ENCODE data around the gene ARHGAP24. TPM values are rescaled to one million over a fixed set of nuclear protein-coding genes. Genes with fewer than 3 reads are reported as not detected.

ARHGAP24 gene
- total and polyA plus RNA-seq, 2 experiments from 2014 or later: 0.21 to 0.36 TPM

DNA sequence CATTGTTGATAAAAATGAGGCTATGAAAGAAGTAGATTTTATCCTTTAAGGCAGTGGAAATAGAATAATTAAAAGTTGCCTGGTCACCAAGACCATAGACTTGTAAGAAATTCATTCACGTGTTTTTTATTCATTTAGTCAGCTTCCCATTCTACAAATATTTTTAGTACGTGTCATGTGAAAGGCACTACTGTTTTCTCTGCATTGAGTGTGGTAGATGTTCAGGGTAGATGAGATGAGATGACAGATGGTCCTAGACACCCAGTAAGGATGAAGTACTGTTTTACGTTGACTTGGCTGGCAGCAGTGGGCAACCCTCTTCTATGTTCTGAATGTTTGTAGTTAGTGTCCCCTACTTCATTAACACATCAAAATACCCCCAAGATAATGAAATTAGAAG, 228.1 kb downstream of the ARHGAP24 start:
- H3K36me3 Mint-ChIP-seq (ENCODE audit: low read depth): no peaks in the 10 kb centered on the region
- H3F3A ChIP-seq (replicated peaks; ENCODE audit: low read depth): no peaks in the 10 kb centered on the region
- TF ChIP-seq, protein P1, sequence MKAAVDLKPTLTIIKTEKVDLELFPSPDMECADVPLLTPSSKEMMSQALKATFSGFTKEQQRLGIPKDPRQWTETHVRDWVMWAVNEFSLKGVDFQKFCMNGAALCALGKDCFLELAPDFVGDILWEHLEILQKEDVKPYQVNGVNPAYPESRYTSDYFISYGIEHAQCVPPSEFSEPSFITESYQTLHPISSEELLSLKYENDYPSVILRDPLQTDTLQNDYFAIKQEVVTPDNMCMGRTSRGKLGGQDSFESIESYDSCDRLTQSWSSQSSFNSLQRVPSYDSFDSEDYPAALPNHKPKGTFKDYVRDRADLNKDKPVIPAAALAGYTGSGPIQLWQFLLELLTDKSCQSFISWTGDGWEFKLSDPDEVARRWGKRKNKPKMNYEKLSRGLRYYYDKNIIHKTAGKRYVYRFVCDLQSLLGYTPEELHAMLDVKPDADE (IDR thresholded peaks at IDR 0.05): no peak
- TF ChIP-seq EZH2phosphoT487 (IDR thresholded peaks at IDR 0.05; ENCODE audit: unreplicated experiment) (no peak), CREB1 (CRISPR knock-in tag; IDR thresholded peaks at IDR 0.05; ENCODE audit: low read depth) (no peak), ZNF114 (CRISPR knock-in tag; IDR thresholded peaks at IDR 0.05) (no peak)
- H3K4me2 ChIP-seq: no peak overlapping the region
- no peak for DNase-seq (ENCODE audit: low spot score)
- H3K4me1 ChIP-seq (ENCODE audit: insufficient read depth): no peaks in the 10 kb centered on the region
- no peak overlapping the region for H3K4me3 ChIP-seq
- no peaks in the 10 kb centered on the region for H3K36me3 ChIP-seq (ENCODE audit: insufficient read depth)
- no peak overlapping the region for H3K4me3 Mint-ChIP-seq
- H3K79me2 ChIP-seq (replicated peaks; ENCODE audit: insufficient read depth): no peaks in the 10 kb centered on the region
- no peaks in the 10 kb centered on the region for H3K9me2 ChIP-seq (ENCODE audit: insufficient read depth)
- ATAC-seq: no peak
- no peaks in the 10 kb centered on the region for H3K27me3 Mint-ChIP-seq (ENCODE audit: insufficient read depth, low read depth, poor library complexity)
- H3K27ac Mint-ChIP-seq: no peak overlapping the region
- H3K9me3 Mint-ChIP-seq: no peaks in the 10 kb centered on the region
- H2AFZ ChIP-seq: no peak overlapping the region
- H4K20me1 ChIP-seq (replicated peaks; ENCODE audit: insufficient read depth): no peaks in the 10 kb centered on the region
- no peaks in the 10 kb centered on the region for H3K27me3 ChIP-seq (ENCODE audit: insufficient read depth)
- H3K27ac ChIP-seq (ENCODE audit: low read depth): no peak overlapping the region
- H3K4me1 Mint-ChIP-seq: no peaks in the 10 kb centered on the region

DNA sequence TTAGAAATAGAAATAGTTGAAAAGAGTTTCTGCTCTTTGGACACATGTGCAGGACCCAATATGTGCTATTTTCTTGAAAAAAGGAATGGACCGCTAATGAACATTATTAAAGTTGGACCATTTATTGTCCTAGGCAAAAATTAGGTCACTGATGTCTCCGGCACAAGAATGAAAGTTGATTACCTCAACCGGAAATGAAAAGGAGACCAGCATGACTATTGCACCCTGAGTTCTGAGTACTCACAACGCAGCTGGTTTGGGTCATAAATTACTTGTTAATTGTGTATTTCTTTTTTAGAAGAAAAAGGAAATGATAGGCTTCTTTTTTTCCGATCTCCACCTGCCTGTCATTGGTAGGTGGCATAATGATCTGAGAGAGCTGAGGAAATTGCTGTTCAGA, 232.7 kb downstream of the ARHGAP24 start:
- no peak overlapping the region for H3K4me3 Mint-ChIP-seq
- no peaks in the 10 kb centered on the region for H3K36me3 ChIP-seq (ENCODE audit: insufficient read depth)
- H2AFZ ChIP-seq: no peak overlapping the region
- H3K9me2 ChIP-seq (ENCODE audit: insufficient read depth): no peaks in the 10 kb centered on the region
- H3F3A ChIP-seq (replicated peaks; ENCODE audit: low read depth): no peaks in the 10 kb centered on the region
- no peak overlapping the region for H3K27ac Mint-ChIP-seq
- no peaks in the 10 kb centered on the region for H3K9me3 Mint-ChIP-seq
- no peaks in the 10 kb centered on the region for H3K4me1 Mint-ChIP-seq
- H4K20me1 ChIP-seq (replicated peaks; ENCODE audit: insufficient read depth): no peaks in the 10 kb centered on the region
- H3K4me1 ChIP-seq (ENCODE audit: insufficient read depth): no peaks in the 10 kb centered on the region
- no peak for DNase-seq (ENCODE audit: low spot score)
- H3K27me3 Mint-ChIP-seq (ENCODE audit: insufficient read depth, low read depth, poor library complexity): no peaks in the 10 kb centered on the region
- no peaks in the 10 kb centered on the region for H3K27me3 ChIP-seq (ENCODE audit: insufficient read depth)
- no peak overlapping the region for H3K4me3 ChIP-seq
- ATAC-seq: no peak
- no peak overlapping the region for H3K27ac ChIP-seq (ENCODE audit: low read depth)
- H3K36me3 Mint-ChIP-seq (ENCODE audit: low read depth): no peaks in the 10 kb centered on the region
- H3K4me2 ChIP-seq: no peak overlapping the region
- no peaks in the 10 kb centered on the region for H3K79me2 ChIP-seq (replicated peaks; ENCODE audit: insufficient read depth)
- TF ChIP-seq STAT1 (IDR thresholded peaks at IDR 0.05; ENCODE audit: unreplicated experiment) (no peak), JUNB (IDR thresholded peaks at IDR 0.05; ENCODE audit: unreplicated experiment) (no peak), POLR2AphosphoS5 (IDR thresholded peaks at IDR 0.05; ENCODE audit: low read depth) (no peak), EZH2phosphoT487 (IDR thresholded peaks at IDR 0.05; ENCODE audit: unreplicated experiment) (no peak), ZNF331 (CRISPR knock-in tag; IDR thresholded peaks at IDR 0.05; ENCODE audit: low read depth) (no peak), ZNF114 (CRISPR knock-in tag; IDR thresholded peaks at IDR 0.05) (no peak), EZH2 (IDR thresholded peaks at IDR 0.05; ENCODE audit: low read depth, unreplicated experiment) (no peak), NANOG (IDR thresholded peaks at IDR 0.05; ENCODE audit: borderline replicate concordance) (no peak), CREB1 (CRISPR knock-in tag; IDR thresholded peaks at IDR 0.05; ENCODE audit: low read depth) (no peak)
- TF ChIP-seq, protein P1 (IDR thresholded peaks at IDR 0.05): no peak
- TF ChIP-seq, protein P2, sequence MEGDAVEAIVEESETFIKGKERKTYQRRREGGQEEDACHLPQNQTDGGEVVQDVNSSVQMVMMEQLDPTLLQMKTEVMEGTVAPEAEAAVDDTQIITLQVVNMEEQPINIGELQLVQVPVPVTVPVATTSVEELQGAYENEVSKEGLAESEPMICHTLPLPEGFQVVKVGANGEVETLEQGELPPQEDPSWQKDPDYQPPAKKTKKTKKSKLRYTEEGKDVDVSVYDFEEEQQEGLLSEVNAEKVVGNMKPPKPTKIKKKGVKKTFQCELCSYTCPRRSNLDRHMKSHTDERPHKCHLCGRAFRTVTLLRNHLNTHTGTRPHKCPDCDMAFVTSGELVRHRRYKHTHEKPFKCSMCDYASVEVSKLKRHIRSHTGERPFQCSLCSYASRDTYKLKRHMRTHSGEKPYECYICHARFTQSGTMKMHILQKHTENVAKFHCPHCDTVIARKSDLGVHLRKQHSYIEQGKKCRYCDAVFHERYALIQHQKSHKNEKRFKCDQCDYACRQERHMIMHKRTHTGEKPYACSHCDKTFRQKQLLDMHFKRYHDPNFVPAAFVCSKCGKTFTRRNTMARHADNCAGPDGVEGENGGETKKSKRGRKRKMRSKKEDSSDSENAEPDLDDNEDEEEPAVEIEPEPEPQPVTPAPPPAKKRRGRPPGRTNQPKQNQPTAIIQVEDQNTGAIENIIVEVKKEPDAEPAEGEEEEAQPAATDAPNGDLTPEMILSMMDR (conservative IDR thresholded peaks at IDR 0.05; ENCODE audit: low read depth in 2 of 2): no peak
- TF ChIP-seq, protein P3, sequence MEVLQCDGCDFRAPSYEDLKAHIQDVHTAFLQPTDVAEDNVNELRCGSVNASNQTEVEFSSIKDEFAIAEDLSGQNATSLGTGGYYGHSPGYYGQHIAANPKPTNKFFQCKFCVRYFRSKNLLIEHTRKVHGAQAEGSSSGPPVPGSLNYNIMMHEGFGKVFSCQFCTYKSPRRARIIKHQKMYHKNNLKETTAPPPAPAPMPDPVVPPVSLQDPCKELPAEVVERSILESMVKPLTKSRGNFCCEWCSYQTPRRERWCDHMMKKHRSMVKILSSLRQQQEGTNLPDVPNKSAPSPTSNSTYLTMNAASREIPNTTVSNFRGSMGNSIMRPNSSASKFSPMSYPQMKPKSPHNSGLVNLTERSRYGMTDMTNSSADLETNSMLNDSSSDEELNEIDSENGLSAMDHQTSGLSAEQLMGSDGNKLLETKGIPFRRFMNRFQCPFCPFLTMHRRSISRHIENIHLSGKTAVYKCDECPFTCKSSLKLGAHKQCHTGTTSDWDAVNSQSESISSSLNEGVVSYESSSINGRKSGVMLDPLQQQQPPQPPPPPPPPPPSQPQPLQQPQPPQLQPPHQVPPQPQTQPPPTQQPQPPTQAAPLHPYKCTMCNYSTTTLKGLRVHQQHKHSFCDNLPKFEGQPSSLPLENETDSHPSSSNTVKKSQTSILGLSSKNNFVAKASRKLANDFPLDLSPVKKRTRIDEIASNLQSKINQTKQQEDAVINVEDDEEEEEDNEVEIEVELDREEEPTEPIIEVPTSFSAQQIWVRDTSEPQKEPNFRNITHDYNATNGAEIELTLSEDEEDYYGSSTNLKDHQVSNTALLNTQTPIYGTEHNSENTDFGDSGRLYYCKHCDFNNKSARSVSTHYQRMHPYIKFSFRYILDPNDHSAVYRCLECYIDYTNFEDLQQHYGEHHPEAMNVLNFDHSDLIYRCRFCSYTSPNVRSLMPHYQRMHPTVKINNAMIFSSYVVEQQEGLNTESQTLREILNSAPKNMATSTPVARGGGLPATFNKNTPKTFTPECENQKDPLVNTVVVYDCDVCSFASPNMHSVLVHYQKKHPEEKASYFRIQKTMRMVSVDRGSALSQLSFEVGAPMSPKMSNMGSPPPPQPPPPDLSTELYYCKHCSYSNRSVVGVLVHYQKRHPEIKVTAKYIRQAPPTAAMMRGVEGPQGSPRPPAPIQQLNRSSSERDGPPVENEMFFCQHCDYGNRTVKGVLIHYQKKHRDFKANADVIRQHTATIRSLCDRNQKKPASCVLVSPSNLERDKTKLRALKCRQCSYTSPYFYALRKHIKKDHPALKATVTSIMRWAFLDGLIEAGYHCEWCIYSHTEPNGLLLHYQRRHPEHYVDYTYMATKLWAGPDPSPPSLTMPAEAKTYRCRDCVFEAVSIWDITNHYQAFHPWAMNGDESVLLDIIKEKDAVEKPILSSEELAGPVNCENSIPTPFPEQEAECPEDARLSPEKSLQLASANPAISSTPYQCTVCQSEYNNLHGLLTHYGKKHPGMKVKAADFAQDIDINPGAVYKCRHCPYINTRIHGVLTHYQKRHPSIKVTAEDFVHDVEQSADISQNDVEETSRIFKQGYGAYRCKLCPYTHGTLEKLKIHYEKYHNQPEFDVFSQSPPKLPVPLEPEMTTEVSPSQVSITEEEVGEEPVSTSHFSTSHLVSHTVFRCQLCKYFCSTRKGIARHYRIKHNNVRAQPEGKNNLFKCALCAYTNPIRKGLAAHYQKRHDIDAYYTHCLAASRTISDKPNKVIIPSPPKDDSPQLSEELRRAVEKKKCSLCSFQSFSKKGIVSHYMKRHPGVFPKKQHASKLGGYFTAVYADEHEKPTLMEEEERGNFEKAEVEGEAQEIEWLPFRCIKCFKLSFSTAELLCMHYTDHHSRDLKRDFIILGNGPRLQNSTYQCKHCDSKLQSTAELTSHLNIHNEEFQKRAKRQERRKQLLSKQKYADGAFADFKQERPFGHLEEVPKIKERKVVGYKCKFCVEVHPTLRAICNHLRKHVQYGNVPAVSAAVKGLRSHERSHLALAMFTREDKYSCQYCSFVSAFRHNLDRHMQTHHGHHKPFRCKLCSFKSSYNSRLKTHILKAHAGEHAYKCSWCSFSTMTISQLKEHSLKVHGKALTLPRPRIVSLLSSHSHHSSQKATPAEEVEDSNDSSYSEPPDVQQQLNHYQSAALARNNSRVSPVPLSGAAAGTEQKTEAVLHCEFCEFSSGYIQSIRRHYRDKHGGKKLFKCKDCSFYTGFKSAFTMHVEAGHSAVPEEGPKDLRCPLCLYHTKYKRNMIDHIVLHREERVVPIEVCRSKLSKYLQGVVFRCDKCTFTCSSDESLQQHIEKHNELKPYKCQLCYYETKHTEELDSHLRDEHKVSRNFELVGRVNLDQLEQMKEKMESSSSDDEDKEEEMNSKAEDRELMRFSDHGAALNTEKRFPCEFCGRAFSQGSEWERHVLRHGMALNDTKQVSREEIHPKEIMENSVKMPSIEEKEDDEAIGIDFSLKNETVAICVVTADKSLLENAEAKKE (CRISPR knock-in tag; IDR thresholded peaks at IDR 0.05): no peak
